NOMO-1 (cell line): ENCODE measurements around the gene FZR1.

Experiments
- DNase-seq, 2 experiments: peaks; one replicate each; lab custom pipeline; 2025; ENCODE audit not compliant: unreplicated experiment in 2 of 2; lab: John Stamatoyannopoulos, UW

The FZR1 gene

GRCh38 chr19:3471954-3472655 is 34.0 kb upstream of the FZR1 start:
- DNase-seq, result no peak

GRCh38 chr19:3474010-3474409 is 32.1 kb upstream of the FZR1 start:
- DNase-seq, result no peak

GRCh38 chr19:3474614-3475013 is 31.5 kb upstream of the FZR1 start:
- no peak for DNase-seq

- DNase-seq, result no peak
These were observed 30.7 kb upstream of the FZR1 start for GRCh38 chr19:3475449-3475848.

GRCh38 chr19:3476830-3477229 is 29.3 kb upstream of the FZR1 start:
- DNase-seq, result no peak

GRCh38 chr19:3477506-3477905 is 28.6 kb upstream of the FZR1 start:
- no peak for DNase-seq

- no peak for DNase-seq
These were observed 28.2 kb upstream of the FZR1 start for GRCh38 chr19:3477951-3478350.

GRCh38 chr19:3478409-3479176 is 27.5 kb upstream of the FZR1 start:
- no peak for DNase-seq

GRCh38 chr19:3479177-3479833 is 26.8 kb upstream of the FZR1 start:
- DNase-seq, result peak; percentile 67 to 72

GRCh38 chr19:3479834-3480215 is 26.3 kb upstream of the FZR1 start:
- DNase-seq, result no peak

- no peak for DNase-seq
These were observed 25.6 kb upstream of the FZR1 start, which contains the start of gene SMIM24 for GRCh38 chr19:3480383-3481091. TSS of gene SMIM24 (minus strand) at chr19:3480525. CDS start at chr19:3480463, 62 bp downstream.

GRCh38 chr19:3481241-3482090 is 24.6 kb upstream of the FZR1 start:
- no peak for DNase-seq

GRCh38 chr19:3482507-3483225 is 23.4 kb upstream of the FZR1 start:
- DNase-seq, result no peak

GRCh38 chr19:3483226-3483628 is 22.9 kb upstream of the FZR1 start, which contains the start of gene SMIM44:
TSS of gene SMIM44 (minus strand) at chr19:3483441. CDS start at chr19:3483403, 38 bp downstream.
- no peak for DNase-seq

GRCh38 chr19:3491396-3492119 is 14.6 kb upstream of the FZR1 start:
- DNase-seq, result no peak

- no peak for DNase-seq
These were observed 13.8 kb upstream of the FZR1 start for GRCh38 chr19:3492131-3492839.

GRCh38 chr19:3492919-3493318 is 13.2 kb upstream of the FZR1 start:
- DNase-seq, result no peak

GRCh38 chr19:3493651-3494050 is 12.5 kb upstream of the FZR1 start:
- DNase-seq, result no peak
